ENCODE results near the gene VTI1A.

VTI1A gene

DNA sequence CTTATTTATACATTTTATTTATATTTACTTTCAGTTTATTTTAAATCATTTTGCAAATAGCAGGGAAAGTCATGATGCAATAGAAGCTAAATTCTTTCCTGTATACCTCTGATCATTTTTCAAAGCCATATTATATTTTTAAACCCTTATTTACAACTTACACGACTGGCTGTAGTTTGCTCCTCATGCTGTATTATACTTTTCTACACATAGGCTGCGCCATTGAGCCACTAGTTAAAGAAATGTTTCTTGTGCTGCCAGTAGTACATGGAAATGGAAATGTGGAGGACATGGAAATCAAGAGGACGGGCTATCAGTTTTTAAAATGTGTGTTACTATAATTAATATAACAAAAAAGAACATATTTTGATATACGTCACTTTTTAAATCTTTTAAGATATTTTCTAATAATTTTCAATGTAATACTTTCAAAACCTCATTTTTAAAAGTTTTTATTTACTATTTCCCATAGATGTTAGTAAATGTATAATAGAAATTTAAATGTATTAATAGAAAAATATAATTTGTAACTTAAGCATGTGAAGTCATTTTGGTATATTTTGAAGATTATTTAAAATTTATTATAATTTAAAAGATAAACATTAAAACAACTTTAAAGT, 118.5 kb downstream of the VTI1A start:
- DNase-seq (ENCODE audit: low read depth): peak; percentile 72
- TF ChIP-seq, protein P1, sequence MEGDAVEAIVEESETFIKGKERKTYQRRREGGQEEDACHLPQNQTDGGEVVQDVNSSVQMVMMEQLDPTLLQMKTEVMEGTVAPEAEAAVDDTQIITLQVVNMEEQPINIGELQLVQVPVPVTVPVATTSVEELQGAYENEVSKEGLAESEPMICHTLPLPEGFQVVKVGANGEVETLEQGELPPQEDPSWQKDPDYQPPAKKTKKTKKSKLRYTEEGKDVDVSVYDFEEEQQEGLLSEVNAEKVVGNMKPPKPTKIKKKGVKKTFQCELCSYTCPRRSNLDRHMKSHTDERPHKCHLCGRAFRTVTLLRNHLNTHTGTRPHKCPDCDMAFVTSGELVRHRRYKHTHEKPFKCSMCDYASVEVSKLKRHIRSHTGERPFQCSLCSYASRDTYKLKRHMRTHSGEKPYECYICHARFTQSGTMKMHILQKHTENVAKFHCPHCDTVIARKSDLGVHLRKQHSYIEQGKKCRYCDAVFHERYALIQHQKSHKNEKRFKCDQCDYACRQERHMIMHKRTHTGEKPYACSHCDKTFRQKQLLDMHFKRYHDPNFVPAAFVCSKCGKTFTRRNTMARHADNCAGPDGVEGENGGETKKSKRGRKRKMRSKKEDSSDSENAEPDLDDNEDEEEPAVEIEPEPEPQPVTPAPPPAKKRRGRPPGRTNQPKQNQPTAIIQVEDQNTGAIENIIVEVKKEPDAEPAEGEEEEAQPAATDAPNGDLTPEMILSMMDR (conservative IDR thresholded peaks at IDR 0.05; ENCODE audit: low read length): peak; percentile 89

DNA sequence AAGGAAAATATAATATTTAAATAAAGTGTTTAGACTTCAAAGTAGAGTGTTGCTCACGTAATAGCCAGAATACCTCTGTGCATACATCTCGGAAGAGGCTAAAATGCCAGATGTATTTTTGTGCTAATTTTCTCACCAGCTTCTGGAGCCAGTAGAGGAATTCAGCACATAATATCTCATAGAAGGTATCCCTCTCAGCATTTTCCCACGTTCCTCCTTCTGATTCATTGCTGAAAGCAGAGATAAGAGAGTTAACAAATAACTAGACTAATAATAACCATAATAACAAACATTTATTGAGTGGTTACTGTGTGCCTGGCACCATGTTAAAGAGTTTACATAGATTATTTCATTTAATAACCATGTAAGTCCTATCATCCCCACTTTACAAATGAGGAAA, 123.6 kb downstream of the VTI1A start:
- TF ChIP-seq, protein P1 (conservative IDR thresholded peaks at IDR 0.05; ENCODE audit: low read length): no peak
- no peak for DNase-seq (ENCODE audit: low read depth)
- H3K4me3 ChIP-seq (ENCODE audit: low read length): no peak overlapping the region

More for the DNA sequence above, 118.5 kb downstream of the VTI1A start:
- H3K4me3 ChIP-seq (ENCODE audit: low read length): no peak overlapping the region

DNA sequence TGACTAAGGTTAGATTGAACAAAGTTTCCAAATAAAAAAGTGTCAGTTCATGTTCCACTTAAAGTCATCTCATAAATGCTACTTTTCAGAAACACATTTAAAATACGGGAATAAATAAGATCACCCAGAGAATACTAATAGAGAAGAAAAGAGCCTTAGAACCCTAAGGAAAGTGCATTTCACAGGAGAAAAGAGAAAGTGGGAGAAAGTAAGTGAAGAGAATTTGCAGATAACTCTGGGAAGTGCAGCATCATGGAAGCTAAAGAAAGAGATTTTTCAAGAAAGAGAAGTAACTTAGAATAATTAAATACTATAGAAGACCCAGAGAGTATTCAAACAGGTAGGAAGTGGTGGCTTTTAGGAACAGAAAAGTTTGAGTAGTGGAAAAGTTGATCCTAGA, 132.6 kb downstream of the VTI1A start:
- TF ChIP-seq, protein P1 (conservative IDR thresholded peaks at IDR 0.05; ENCODE audit: low read length): no peak
- no peak overlapping the region for H3K4me3 ChIP-seq (ENCODE audit: low read length)
- DNase-seq (ENCODE audit: low read depth): no peak

DNA sequence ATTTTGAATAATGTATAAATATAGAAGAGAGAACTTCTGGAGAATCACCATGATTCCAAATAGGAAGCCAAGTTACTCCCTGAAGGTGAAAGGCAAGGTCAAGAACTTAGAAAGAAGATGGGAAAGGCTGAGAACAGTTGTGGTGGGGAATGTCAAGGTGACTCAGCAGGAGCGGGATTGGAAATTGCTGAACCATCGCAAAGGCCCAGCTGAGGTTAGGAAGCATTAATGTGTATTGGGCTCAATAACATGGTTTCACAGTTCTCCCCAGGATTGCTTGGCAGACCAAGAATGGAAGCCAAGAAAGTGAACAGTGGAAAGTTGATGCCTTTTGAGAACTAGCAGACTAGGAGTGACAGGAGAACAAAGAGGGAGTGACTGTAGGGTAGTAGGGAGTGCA, 133.3 kb downstream of the VTI1A start:
- TF ChIP-seq, protein P1 (conservative IDR thresholded peaks at IDR 0.05; ENCODE audit: low read length): no peak
- no peak for DNase-seq (ENCODE audit: low read depth)
- H3K4me3 ChIP-seq (ENCODE audit: low read length): no peak overlapping the region

DNA sequence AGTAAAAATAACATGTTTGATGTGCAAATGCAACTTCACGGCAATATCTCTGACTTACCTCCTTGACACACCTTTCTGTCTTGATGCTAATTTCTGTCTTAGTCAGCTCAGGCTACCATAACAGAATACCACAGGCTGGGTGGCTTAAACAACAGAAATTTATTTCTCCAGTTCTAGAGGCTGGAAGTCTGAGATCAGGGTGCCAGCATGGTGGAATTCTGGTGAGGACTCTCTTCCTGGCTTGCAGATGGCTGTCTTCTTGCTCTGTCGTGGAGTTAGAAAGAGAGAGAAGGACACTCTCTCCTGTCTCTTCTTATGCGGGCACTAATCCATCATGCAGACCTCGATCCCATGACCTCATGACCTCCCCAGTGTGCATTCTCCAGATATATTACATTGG, 134.9 kb downstream of the VTI1A start:
- no peak for DNase-seq (ENCODE audit: low read depth)
- H3K4me3 ChIP-seq (ENCODE audit: low read length): no peak overlapping the region
- TF ChIP-seq, protein P1 (conservative IDR thresholded peaks at IDR 0.05; ENCODE audit: low read length): no peak

DNA sequence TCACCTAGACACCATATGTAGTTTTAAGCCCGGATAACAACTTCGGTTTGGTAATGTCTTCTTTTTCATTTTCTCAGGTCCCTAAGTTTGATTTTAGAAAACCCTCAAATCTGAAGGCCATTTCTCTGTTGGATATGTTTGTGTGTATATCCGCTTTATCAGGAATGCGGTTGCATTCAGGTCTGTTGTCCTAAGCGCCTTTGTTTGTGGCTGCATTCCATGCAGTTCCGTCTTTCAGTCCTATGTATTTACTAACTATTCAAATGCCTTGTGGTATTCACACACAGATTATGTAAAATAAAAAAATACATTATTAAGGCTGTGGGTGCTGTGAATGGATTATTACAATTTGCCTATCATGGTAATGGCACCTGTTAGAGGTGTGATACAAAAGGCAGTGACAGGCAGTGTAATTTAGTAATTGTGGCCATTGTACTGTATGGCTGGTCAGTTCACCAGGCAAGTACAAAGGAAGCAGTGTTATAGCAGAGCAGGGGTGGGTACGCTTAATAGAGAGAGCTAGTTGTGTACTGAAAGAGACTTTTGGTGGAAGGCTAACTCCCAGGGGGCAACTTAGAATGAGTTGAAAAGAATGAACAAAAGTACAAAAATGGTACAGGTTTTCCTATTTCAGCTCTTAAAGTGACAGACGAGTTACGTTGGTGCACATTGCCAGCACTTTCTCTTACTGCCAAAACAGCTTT, 136.4 kb downstream of the VTI1A start:
- TF ChIP-seq, protein P1 (conservative IDR thresholded peaks at IDR 0.05; ENCODE audit: low read length): no peak
- H3K4me3 ChIP-seq (ENCODE audit: low read length): no peak overlapping the region
- no peak for DNase-seq (ENCODE audit: low read depth)

DNA sequence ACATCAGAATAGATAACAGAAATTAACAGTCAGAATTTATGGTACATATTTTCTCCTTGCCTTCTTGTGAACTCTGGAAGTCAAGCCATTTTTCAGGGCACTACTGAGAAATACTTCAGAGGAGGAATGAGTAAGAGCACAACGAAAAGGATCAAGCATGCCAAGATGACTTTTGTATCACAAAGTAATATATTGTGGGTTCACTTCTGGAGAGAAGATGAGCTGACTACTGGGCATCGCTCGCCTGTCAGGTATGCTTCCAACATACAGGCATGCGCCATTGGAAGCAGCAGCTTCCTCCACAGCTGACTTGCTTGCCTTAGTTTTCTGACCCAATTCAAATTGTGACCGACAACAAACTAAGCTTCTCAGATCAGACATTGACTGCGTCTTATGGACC, 137.3 kb downstream of the VTI1A start:
- TF ChIP-seq, protein P1 (conservative IDR thresholded peaks at IDR 0.05; ENCODE audit: low read length): no peak
- no peak overlapping the region for H3K4me3 ChIP-seq (ENCODE audit: low read length)
- peak; percentile 60 for DNase-seq (ENCODE audit: low read depth)

Data from AG10803 (cell line).